Kidney capillary endothelial cell (primary cell): ENCODE data around the gene ANKRD37.

Experiments used
- DNase-seq: peaks from one replicate; pipeline ENCODE4 v3.0.0-alpha.2; 2018; ENCODE audit warnings: low spot score

The ANKRD37 gene

DNA sequence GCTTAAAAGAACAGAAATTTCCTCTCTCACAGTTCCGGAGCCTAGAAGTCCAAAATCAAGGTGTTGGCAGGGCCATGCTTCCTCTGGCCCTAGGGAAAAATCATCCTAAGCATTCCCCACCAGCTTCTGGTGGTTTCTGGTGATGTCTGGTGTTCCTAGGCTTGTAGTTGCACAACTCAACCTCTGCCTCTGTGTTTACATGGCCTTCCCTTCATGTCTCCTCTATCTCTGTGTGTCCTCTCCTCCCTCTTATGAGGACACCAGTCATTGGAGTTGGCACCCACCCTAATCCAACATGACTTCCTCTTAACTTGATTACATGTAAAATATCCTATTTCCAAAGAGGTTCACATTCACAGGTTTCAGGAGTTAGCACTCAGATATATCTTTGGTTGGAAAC lies 16.3 kb upstream of the ANKRD37 start:
- DNase-seq = no peak

DNA sequence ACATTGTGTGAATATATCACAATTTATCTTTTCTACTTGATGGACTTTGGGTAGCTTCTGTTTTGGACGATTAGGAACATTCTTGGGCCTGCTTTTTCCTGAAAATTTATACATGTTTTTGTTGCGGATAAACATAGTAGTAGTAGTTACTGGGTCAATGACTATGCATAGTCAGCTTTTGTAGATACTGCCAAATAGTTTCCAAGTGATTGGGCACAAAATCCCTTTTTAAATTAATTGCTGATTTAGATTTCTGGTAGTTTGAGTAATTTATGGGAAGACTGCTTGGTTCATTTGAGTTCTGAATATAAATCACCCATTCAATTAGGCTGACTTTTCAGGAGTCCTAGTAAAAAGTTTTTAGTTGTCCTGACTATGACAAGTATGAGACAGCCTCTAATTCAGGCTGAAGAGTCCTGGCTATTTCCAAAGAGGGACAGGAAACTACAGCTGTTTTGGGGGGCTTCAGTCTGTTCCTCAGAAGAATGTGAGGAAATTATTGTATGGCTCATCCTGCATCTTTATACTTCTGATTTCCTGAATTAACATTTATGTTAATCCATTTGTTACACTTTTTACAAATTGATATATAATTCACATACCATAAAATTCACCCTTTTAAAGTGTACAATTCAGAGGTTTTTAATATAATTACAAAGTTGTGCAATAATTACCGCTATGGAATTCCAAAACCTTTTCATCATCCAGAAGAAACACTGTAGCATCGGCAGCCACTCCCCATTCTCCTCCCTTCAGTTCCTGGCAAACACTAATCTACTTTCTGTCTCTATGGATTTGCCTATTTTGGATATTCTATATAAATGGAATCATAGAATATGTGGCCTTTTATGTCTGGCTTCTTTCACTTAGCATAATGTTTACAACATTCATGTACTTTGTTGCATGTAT lies 15.1 kb upstream of the ANKRD37 start:
- no peak for DNase-seq

GRCh38 chr4:185382754-185383153 lies 13.9 kb upstream of the ANKRD37 start:
- no peak for DNase-seq

DNA sequence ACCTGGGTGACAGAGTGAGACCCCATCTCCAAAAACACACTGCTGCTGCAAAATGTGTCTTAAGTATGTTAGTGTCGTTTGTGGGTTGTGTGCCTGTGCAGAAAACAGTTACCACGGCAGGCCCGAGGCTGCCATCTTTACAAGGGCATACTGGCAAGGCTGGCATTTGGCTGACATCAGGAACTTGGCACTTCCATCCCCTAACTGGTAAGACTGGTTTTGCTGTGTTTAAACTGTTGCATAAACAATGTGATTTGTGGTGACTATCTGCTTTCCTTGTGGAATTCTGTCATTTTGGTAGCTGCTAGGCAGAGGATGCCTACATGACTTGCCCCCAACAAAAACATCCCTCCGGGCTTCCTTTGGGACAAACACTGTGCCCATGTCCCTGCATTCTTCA lies 13.2 kb upstream of the ANKRD37 start:
- no peak for DNase-seq

GRCh38 chr4:185384061-185384460 lies 12.6 kb upstream of the ANKRD37 start:
- DNase-seq = no peak

DNA sequence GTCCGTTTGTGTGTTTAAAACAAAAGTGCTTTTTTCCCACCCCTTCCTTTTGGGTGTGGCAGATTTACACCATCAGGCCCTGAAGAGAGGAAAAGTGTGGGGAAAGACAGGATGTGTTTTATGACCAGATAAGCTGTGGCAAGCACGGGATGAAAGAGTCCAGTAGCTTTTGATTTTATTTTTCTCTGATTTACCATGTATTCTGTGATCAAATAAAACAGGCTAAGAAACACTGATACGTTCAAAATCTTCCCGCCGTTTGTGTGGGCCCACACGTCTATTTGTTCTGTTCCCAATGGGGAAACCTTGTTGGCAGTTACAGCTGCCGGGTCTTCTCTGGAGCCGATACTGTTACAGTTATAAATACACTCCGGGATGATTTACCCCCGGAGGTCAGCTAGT lies 11.7 kb upstream of the ANKRD37 start:
- DNase-seq = no peak

DNA sequence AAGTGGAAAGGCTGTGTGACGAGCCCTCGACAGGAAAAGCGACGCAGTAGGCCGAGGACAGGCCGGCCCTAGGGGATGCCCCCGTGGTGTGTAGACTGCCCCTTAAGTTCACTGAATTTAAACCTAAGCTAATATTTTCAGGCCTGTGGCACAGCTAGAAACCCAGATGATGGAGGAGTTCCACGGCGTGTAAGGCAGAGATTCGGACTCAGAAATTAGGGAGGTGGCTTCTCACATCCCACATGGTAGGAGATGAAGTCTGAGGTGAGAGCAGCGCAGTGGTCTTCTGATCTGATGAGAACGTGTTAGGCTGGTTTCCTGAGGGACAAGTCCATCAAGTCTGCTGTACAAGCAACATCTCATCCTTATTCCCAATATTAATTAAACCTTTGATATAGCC lies 8.7 kb upstream of the ANKRD37 start:
- DNase-seq = no peak

GRCh38 chr4:185390941-185391340 lies 5.7 kb upstream of the ANKRD37 start:
- DNase-seq = no peak

DNA sequence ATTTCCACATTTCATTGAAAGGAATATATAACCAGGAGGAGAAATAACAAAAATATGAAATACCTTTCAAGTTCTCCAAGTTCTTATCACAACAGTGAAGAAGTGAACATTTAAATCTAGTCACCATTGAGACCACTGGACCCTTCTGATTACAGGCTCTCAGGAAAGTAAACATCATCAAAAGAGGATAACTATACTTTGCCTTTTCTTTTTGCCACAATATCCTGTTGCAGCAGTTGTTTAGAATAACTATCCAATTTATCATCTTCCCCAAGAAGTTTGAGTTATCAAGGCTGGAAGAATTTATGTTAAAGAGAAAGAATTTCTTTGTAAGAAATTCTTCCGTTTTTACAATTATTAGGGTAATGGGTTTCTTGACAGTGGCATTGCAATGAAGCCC lies 4.5 kb upstream of the ANKRD37 start:
- DNase-seq = no peak

DNA sequence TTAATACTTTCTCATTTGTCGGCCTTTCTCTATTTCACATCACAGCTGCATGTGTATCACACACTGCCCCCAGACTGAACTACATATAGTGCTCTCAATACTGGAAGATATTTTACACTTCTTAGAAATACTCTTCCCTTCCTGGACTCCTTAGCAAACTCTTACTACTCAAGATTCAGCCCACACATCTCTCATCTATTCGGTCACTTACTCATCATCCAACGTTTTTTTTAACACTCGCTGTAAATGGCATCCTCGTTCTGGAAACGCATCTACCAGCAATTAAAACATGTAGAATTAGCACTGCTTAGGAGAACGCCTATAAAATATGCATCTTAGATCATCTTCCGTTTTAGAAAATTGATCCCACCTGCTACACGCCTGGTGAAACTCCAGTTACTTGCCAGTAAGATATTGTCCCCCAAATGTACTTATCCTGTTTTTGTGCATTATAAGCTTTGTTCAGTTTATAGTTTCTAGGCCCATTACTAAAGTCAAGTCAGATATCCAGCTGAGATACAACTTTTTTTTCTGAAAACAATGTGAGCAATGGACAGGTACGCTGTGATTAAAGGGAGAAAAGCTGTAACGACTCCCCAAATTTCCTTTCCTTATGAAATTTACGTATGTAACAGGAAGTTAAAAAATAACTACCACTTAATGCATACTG lies 1.9 kb upstream of the ANKRD37 start:
- DNase-seq = no peak

DNA sequence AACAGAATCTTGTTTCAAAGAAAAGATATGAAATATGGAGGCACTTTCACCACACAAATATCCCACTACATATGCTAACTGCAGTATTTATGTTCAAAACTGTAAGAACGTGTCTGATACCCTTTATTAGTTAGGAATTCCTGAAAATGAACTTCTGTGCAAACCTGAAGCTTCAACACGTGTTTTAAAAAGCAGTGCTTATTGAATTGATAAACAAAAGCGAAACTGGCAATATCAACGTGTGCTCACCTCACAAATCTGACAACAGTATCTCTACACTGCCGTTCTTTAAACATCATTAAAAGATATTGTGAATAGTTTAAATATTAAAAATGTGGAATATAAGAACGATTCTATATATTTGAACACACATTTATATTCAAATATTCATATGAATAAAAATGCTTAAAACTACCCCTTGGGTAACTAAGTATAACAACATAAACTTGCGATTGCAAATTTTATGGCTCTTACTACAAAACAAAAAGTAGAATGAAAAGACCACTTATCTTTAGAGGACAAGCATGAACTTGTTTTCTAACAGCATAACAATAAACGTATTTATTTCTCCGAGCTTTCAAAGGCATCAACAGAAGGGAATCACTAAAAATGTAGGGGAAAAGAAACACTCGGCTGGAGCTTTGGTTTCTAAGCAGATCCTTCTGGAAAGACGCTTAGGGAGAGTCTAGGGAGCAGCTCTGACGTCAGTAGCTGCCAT lies 1.2 kb upstream of the ANKRD37 start, which contains the start of gene LRP2BP:
TSS of gene LRP2BP (minus strand) at position 687 of the 718 bp plus-strand sequence. CDS start 17,738 bp downstream, outside the sequence.
- DNase-seq = peak; percentile 80

GRCh38 chr4:185395956-185396723 lies 501 bp upstream of the ANKRD37 start:
- DNase-seq = peak; percentile 95

- no peak for DNase-seq
Measured at GRCh38 chr4:185398618-185399017, 2.0 kb downstream of the ANKRD37 start.

- DNase-seq = no peak
Measured at GRCh38 chr4:185399466-185399865, 2.8 kb downstream of the ANKRD37 start.

GRCh38 chr4:185404031-185404430 lies 7.4 kb downstream of the ANKRD37 start:
- no peak for DNase-seq

DNA sequence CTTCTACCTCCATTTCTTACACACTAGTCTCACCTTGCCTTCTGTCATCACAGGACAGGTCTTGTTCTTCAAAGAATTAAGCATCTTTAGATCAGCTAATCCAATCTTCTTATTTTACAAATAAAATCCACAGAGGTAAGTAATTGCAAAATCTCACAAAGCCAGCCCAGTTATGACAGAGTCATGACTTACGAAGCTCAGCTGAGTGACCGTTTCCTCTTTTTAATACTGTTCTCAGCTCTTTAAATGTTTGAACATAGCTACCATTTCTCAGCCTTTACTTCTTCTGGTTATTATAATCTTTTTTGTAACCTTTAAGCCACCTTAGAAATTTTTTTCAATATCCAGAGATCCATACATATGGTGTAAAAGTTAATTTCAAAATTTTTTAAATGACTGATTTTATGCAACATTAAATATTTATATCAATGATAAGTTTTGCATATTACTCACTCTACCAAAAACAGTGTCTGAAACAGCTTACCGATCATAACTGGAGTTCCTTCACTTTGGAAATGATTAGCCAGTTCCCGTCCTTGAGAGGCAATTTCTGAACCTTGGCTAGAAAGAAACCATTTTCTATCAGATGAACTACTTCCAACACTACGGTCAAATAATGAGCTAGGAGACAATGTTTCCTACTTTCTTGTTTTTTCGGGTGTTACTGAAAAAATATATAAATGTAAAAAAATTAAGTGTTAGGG lies 8.8 kb downstream of the ANKRD37 start:
- no peak for DNase-seq

DNA sequence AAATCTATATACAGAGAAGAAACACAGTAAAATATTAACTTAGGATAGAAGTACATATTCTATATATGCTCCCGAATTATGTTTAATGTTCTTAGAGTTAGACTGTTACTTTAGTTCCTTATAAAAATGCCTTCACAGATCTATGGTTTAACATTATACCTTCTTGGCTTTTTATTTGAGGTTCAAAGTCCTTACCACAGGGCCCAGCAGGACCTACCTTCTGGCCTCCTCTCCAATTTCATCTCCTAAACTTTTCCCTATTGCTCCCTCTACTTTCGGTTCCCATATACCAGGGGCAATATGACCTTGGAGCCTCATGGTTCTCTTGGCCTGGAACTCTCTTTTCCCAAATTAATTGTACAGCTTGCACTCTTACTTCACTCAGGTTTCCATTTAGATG lies 11.8 kb downstream of the ANKRD37 start:
- DNase-seq = no peak

- DNase-seq = peak; percentile 50
Measured at GRCh38 chr4:185411849-185412248, 15.2 kb downstream of the ANKRD37 start.

GRCh38 chr4:185412412-185412811 lies 15.8 kb downstream of the ANKRD37 start:
- peak; percentile 92 for DNase-seq

DNA sequence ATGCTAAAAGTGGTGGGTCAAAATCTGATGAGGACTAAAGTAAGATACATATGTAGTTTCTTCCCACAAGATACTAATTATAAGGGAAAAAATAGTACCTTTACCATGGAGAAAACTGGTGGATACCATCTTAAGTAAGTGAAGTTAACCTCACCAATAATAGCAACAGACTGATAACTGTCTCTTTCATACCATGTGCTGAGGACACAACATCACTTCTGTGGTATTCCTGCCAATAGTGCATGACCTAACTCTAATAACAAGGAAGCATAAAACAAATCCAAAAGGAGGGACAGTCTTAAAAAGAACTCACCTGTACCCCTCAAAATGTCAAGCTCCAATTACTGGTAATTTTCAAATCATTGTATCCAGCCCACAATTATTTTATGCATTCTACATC lies 20.3 kb downstream of the ANKRD37 start:
- no peak for DNase-seq
